CD14-positive monocyte (primary cell): ENCODE measurements around the gene SSBP3. TPM values are rescaled to one million over a fixed set of nuclear protein-coding genes. Genes with fewer than 3 reads are reported as not detected.

ENCODE experiments used
- DNase-seq, 3 donors: peaks; one replicate each; pipeline ENCODE4 v3.0.0-alpha.2; 2011 to 2022
- H2AFZ ChIP-seq: 2 replicates; pipeline ENCODE4 v1.6.0; 2012; ENCODE audit warnings: mild to moderate bottlenecking, low read depth, low read length, inconsistent platforms; ENCODE audit not compliant: insufficient read depth, poor library complexity, severe bottlenecking
- H3K27ac ChIP-seq, 2 donors: 1 replicate in 1 of 2; 2 replicates in 1 of 2; pipeline ENCODE4 v1.5.1; 2012 to 2013; ENCODE audit warnings: low read length in 2 of 2, control low read depth in 1 of 2, inconsistent platforms in 1 of 2, low read depth in 1 of 2, mild to moderate bottlenecking in 1 of 2
- H3K27me3 ChIP-seq, 2 donors: one replicate each; pipeline versions ENCODE4 v1.6.0 to v1.6.1; 2011 to 2013; ENCODE audit warnings: low read length in 2 of 2; ENCODE audit not compliant: control insufficient read depth in 2 of 2, insufficient read depth in 2 of 2
- H3K36me3 ChIP-seq, 2 donors: replicated peaks in 1 of 2; 1 replicate in 1 of 2; 2 replicates in 1 of 2; pipeline versions ENCODE4 v1.5.1 to v1.6.1; 2012 to 2013; ENCODE audit warnings: low read length in 2 of 2, control low read depth in 1 of 2, inconsistent platforms in 1 of 2, mild to moderate bottlenecking in 1 of 2; ENCODE audit not compliant: insufficient read depth in 2 of 2, control insufficient read depth in 1 of 2
- H3K4me1 ChIP-seq, 2 donors: 1 replicate in 1 of 2; 2 replicates in 1 of 2; pipeline versions ENCODE4 v1.5.1 to v1.6.1; 2012 to 2013; ENCODE audit warnings: low read length in 2 of 2, control low read depth in 1 of 2, inconsistent platforms in 1 of 2, mild to moderate bottlenecking in 1 of 2, moderate library complexity in 1 of 2; ENCODE audit not compliant: insufficient read depth in 2 of 2, control insufficient read depth in 1 of 2
- H3K4me2 ChIP-seq: replicated peaks from 2 replicates; pipeline ENCODE3; 2012; ENCODE audit warnings: low read length, moderate library complexity, mild to moderate bottlenecking; ENCODE audit not compliant: poor library complexity, severe bottlenecking; ENCODE audit errors: extremely low read depth
- H3K4me3 ChIP-seq, 3 experiments: fragments of 200-600 bp in 1 of 3; sonication (generic) in 1 of 3; replicated peaks in 1 of 3; 1 replicate in 2 of 3; 2 replicates in 1 of 3; pipeline ENCODE4 v1.5.1; 2011 to 2013; ENCODE audit warnings: low read length in 3 of 3, mild to moderate bottlenecking in 3 of 3, control low read depth in 2 of 3, low read depth in 2 of 3, inconsistent platforms in 1 of 3, moderate library complexity in 1 of 3
- H3K79me2 ChIP-seq: 2 replicates; pipeline ENCODE4 v1.6.0; 2012; ENCODE audit warnings: mild to moderate bottlenecking, control low read depth, inconsistent platforms, low read length, moderate library complexity; ENCODE audit not compliant: insufficient read depth
- H3K9ac ChIP-seq: 2 replicates; pipeline ENCODE4 v1.6.0; 2017; ENCODE audit warnings: low read length, mild to moderate bottlenecking; ENCODE audit not compliant: insufficient read depth, poor library complexity, severe bottlenecking
- H3K9me3 ChIP-seq, 2 donors: replicated peaks in 1 of 2; 1 replicate in 1 of 2; 2 replicates in 1 of 2; pipeline versions ENCODE4 v1.5.1 to v1.6.1; 2012 to 2013; ENCODE audit warnings: low read length in 2 of 2, control low read depth in 1 of 2; ENCODE audit not compliant: control insufficient read depth in 1 of 2, insufficient read depth in 1 of 2
- H4K20me1 ChIP-seq: 2 replicates; pipeline ENCODE4 v1.6.0; 2012; ENCODE audit warnings: mild to moderate bottlenecking, low read length, control low read depth, moderate library complexity; ENCODE audit not compliant: insufficient read depth
- H3K27ac Mint-ChIP-seq, 7 donors: one replicate each; pipeline ENCODE4 v1.8.0; 2020; ENCODE audit warnings: mild to moderate bottlenecking in 7 of 7, mixed read lengths in 7 of 7, moderate library complexity in 6 of 7, inconsistent platforms in 2 of 7
- H3K27me3 Mint-ChIP-seq, 3 donors: one replicate each; pipeline ENCODE4 v1.8.0; 2021 to 2022; ENCODE audit warnings: low read depth in 3 of 3, mild to moderate bottlenecking in 3 of 3, mixed read lengths in 3 of 3, moderate library complexity in 3 of 3, inconsistent platforms in 1 of 3
- H3K36me3 Mint-ChIP-seq, 2 donors: one replicate each; pipeline ENCODE4 v1.8.0; 2020; ENCODE audit warnings: mixed read lengths in 2 of 2, inconsistent platforms in 1 of 2, mild to moderate bottlenecking in 1 of 2
- H3K4me1 Mint-ChIP-seq: one replicate; pipeline ENCODE4 v1.8.0; 2020; ENCODE audit warnings: mild to moderate bottlenecking, mixed read lengths
- H3K4me3 Mint-ChIP-seq, 2 donors: one replicate each; pipeline ENCODE4 v1.8.0; 2020; ENCODE audit warnings: mild to moderate bottlenecking in 2 of 2, mixed read lengths in 2 of 2, moderate library complexity in 1 of 2
- H3K9me3 Mint-ChIP-seq, 7 donors: one replicate each; pipeline ENCODE4 v1.8.0; 2020 to 2022; ENCODE audit warnings: mixed read lengths in 7 of 7, mild to moderate bottlenecking in 6 of 7, moderate library complexity in 6 of 7, inconsistent platforms in 2 of 7
- WGBS: methylation state at CpG from one replicate; pipeline ENCODE4 v1.1.5; 2013; ENCODE audit warnings: missing lambda C conversion rate; ENCODE audit not compliant: insufficient coverage; 5-methylcytosine and 5-hydroxymethylcytosine counted together
- intact Hi-C, 2 donors: fragments of 100-400 bp; cut with micrococcal nuclease; formaldehyde crosslinking; loops; one replicate each; pipeline versions ENCODE4 v1.15.0 to v1.15.1; 2023
- polyA plus RNA-seq, 3 donors: library from polyadenylated mRNA; depleted of rRNA in 1 of 3; unstranded in 2 of 3; stranded (reverse) in 1 of 3; fragments of 300-500 nt in 2 of 3; fragments of >200 nt in 1 of 3; fragmentation: Illumina TruSeq in 2 of 3; gene quantifications; 1 replicate in 2 of 3; 2 replicates in 1 of 3; pipeline ENCODE4 v1.2.3, GENCODE V29; 2012 to 2021
- TF ChIP-seq, protein P1 (sequence below): fragments of 200-600 bp; IDR thresholded peaks from one replicate; pipeline ENCODE4 v1.8.0; 2022; ENCODE audit warnings: antibody characterized with exemption, mild to moderate bottlenecking

SSBP3 gene
- polyA plus RNA-seq, 3 donors = 4.1 to 30.7 (median 4.3) TPM

DNA sequence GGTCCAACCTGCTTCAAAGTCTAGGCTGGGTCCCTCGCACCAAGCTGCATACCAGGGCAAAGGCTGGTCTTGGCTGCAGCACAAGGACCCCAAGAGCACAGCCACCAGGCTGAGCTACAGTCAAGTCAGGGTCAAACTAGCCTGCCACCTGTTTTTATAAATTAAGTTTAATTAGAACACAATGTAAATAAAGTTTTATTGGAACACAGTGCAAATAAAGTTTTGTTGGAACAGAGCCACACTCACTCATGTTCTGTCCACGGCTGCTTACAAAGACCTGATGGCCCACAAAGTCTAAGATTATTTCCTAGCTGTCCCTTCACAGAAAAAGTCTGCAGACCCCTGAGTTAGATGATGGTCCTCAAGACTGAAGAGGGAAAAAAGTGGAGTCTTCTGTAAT lies 140.0 kb downstream of the SSBP3 start:
- Mint-ChIP-seq H3K9me3 (no peaks in the 10 kb centered on the region), H3K36me3 (peaks cover 4 to 7% of the 10 kb centered on the region in 2 donors), H3K27me3 (no peaks in the 10 kb centered on the region), H3K4me3 (no peak overlapping the region), H3K4me1 (no peaks in the 10 kb centered on the region), H3K27ac (no peak overlapping the region)
- WGBS = 100% methylated on average over 1 of the region's 2 CpGs
- no peaks in the 10 kb centered on the region for H3K36me3 ChIP-seq
- H3K9me3 ChIP-seq = no peaks in the 10 kb centered on the region
- no peak overlapping the region for H3K27ac ChIP-seq
- H2AFZ ChIP-seq = no peak overlapping the region
- H3K4me2 ChIP-seq = no peak overlapping the region
- H3K9ac ChIP-seq = no peak overlapping the region
- no peak overlapping the region for H3K4me3 ChIP-seq
- no peaks in the 10 kb centered on the region for H3K79me2 ChIP-seq
- H3K4me1 ChIP-seq = no peaks in the 10 kb centered on the region
- TF ChIP-seq, protein P1, sequence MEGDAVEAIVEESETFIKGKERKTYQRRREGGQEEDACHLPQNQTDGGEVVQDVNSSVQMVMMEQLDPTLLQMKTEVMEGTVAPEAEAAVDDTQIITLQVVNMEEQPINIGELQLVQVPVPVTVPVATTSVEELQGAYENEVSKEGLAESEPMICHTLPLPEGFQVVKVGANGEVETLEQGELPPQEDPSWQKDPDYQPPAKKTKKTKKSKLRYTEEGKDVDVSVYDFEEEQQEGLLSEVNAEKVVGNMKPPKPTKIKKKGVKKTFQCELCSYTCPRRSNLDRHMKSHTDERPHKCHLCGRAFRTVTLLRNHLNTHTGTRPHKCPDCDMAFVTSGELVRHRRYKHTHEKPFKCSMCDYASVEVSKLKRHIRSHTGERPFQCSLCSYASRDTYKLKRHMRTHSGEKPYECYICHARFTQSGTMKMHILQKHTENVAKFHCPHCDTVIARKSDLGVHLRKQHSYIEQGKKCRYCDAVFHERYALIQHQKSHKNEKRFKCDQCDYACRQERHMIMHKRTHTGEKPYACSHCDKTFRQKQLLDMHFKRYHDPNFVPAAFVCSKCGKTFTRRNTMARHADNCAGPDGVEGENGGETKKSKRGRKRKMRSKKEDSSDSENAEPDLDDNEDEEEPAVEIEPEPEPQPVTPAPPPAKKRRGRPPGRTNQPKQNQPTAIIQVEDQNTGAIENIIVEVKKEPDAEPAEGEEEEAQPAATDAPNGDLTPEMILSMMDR = no peak
- intact Hi-C loops = no loop called here
- H3K27me3 ChIP-seq = no peaks in the 10 kb centered on the region
- peaks cover 23% of the 10 kb centered on the region for H4K20me1 ChIP-seq
- DNase-seq = no peak

DNA sequence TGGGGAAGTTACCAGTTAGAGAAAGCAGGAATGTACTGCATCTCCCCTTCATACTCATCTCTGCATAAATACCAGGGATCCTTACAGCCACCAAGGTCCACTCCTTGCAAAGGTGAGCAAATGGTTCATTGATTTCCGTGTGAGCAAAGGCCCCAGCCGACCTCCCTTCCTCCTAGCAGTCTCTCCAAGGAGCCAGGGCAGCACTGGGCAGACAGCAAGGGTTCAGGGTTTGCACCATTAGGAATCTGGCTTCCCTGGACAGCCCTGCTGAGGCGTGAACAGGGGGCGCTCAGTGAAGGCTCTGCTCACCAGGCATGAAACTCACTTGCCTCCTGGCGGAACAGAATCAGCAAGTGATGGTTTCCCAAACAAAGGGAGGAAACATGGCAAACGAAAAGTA lies 140.5 kb downstream of the SSBP3 start:
- H3K36me3 ChIP-seq = no peaks in the 10 kb centered on the region
- peaks cover 24% of the 10 kb centered on the region for H4K20me1 ChIP-seq
- H3K9me3 ChIP-seq = no peaks in the 10 kb centered on the region
- TF ChIP-seq, protein P1 = no peak
- DNase-seq = no peak
- intact Hi-C loops = no loop called here
- H3K9ac ChIP-seq = no peak overlapping the region
- Mint-ChIP-seq H3K27me3 (no peaks in the 10 kb centered on the region), H3K4me3 (no peak overlapping the region), H3K9me3 (no peaks in the 10 kb centered on the region), H3K27ac (no peak overlapping the region), H3K36me3 (peaks cover 5 to 7% of the 10 kb centered on the region in 2 donors), H3K4me1 (no peaks in the 10 kb centered on the region)
- H3K4me2 ChIP-seq = no peak overlapping the region
- no peaks in the 10 kb centered on the region for H3K4me1 ChIP-seq
- H3K4me3 ChIP-seq = no peak overlapping the region
- H3K27me3 ChIP-seq = no peaks in the 10 kb centered on the region
- H3K79me2 ChIP-seq = no peaks in the 10 kb centered on the region
- 100% methylated on average over 5 of the region's 6 CpGs for WGBS
- no peak overlapping the region for H2AFZ ChIP-seq
- no peak overlapping the region for H3K27ac ChIP-seq
